ENCODE measurements around the gene ZDHHC3.

DNA sequence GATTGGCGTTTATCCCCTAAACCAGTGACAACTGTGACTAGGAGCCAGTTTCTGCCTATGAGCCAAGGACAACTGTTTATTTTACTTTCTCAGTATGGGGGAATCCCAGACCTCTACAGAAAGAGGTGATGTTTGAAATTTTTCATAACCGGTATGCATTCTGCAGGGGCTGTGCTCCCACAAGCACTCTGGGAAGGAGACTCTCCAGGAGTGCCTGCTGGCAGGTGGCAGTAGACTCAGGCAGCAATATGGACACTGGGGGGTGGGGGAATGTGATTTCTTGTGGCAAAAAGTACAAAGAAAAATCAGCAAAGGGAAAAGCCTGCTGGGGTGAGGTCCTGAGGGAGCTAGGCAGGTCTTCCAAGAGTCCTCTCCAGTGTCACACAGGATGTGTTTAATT lies 95.7 kb downstream of the ZDHHC3 start:
- TF ChIP-seq CTCF (IDR thresholded peaks at IDR 0.05; ENCODE audit: low read depth, low read length) (no peak), EZH2phosphoT487 (IDR thresholded peaks at IDR 0.05; ENCODE audit: low read depth) (no peak)

Data from OCI-LY3 (cell line).